Activated T-cell treated with anti-CD3 and anti-CD28 coated beads, Interleukin-2, amount 50 U/mL, for 24 hours (primary cell): ENCODE measurements around the gene GIT2.
A peak's percentile ranks its signal among the peaks of the same experiment; 100 is the strongest.
"Not testable (repeated sequence)": the region's sequence is repeated elsewhere in the genome, so short reads cannot be mapped to it uniquely, and the experiment has no call there.

Experiments
- DNase-seq: peaks from one replicate; pipeline ENCODE4 v3.0.0-alpha.2; 2020
- H3K27ac Mint-ChIP-seq: 2 replicates; pipeline ENCODE4 v1.8.0; 2020; ENCODE audit warnings: mild to moderate bottlenecking, mixed read lengths
- H3K27me3 Mint-ChIP-seq: 2 replicates; pipeline ENCODE4 v1.8.0; 2020; ENCODE audit warnings: mixed read lengths
- H3K36me3 Mint-ChIP-seq: 2 replicates; pipeline ENCODE4 v1.8.0; 2020; ENCODE audit warnings: low read depth, mixed read lengths
- H3K4me1 Mint-ChIP-seq: 2 replicates; pipeline ENCODE4 v1.8.0; 2020; ENCODE audit warnings: low read depth, mixed read lengths
- H3K4me3 Mint-ChIP-seq: 2 replicates; pipeline ENCODE4 v1.8.0; 2020; ENCODE audit warnings: mild to moderate bottlenecking, moderate library complexity, mixed read lengths
- H3K9me3 Mint-ChIP-seq: 2 replicates; pipeline ENCODE4 v1.8.0; 2020; ENCODE audit warnings: mixed read lengths

The GIT2 gene

GRCh38 chr12:109916045-109916444 lies 80.1 kb downstream of the GIT2 start:
- no peaks in the 10 kb centered on the region for H3K9me3 Mint-ChIP-seq
- H3K27ac Mint-ChIP-seq, result peak overlapping the region; percentile 22
- no peak for DNase-seq
- no peak overlapping the region for H3K4me3 Mint-ChIP-seq
- no peaks in the 10 kb centered on the region for H3K4me1 Mint-ChIP-seq
- H3K27me3 Mint-ChIP-seq, result no peaks in the 10 kb centered on the region
- peaks cover 99% of the 10 kb centered on the region for H3K36me3 Mint-ChIP-seq

- H3K4me1 Mint-ChIP-seq, result no peaks in the 10 kb centered on the region
- DNase-seq, result no peak
- peak overlapping the region; percentile 22 for H3K27ac Mint-ChIP-seq
- H3K9me3 Mint-ChIP-seq, result no peaks in the 10 kb centered on the region
- H3K36me3 Mint-ChIP-seq, result peaks cover 99% of the 10 kb centered on the region
- H3K27me3 Mint-ChIP-seq, result no peaks in the 10 kb centered on the region
- H3K4me3 Mint-ChIP-seq, result no peak overlapping the region
Observed at GRCh38 chr12:109915171-109916040, 80.8 kb downstream of the GIT2 start.

GRCh38 chr12:109914461-109914860 lies 81.7 kb downstream of the GIT2 start:
- Mint-ChIP-seq H3K4me1 (no peaks in the 10 kb centered on the region), H3K27ac (peak overlapping the region; percentile 19), H3K9me3 (no peaks in the 10 kb centered on the region), H3K27me3 (no peaks in the 10 kb centered on the region), H3K4me3 (no peak overlapping the region), H3K36me3 (peaks cover 99% of the 10 kb centered on the region)
- no peak for DNase-seq

GRCh38 chr12:109912855-109913321 lies 83.3 kb downstream of the GIT2 start:
- no peak overlapping the region for H3K4me3 Mint-ChIP-seq
- no peaks in the 10 kb centered on the region for H3K27me3 Mint-ChIP-seq
- H3K9me3 Mint-ChIP-seq, result no peaks in the 10 kb centered on the region
- no peak for DNase-seq
- H3K36me3 Mint-ChIP-seq, result peaks cover 99% of the 10 kb centered on the region
- H3K4me1 Mint-ChIP-seq, result no peaks in the 10 kb centered on the region
- H3K27ac Mint-ChIP-seq, result peak overlapping the region; percentile 52

- peaks cover 99% of the 10 kb centered on the region for H3K36me3 Mint-ChIP-seq
- H3K27me3 Mint-ChIP-seq, result no peaks in the 10 kb centered on the region
- H3K27ac Mint-ChIP-seq, result no peak overlapping the region
- no peaks in the 10 kb centered on the region for H3K9me3 Mint-ChIP-seq
- no peaks in the 10 kb centered on the region for H3K4me1 Mint-ChIP-seq
- DNase-seq, result no peak
- no peak overlapping the region for H3K4me3 Mint-ChIP-seq
Observed at GRCh38 chr12:109910969-109911348, 85.2 kb downstream of the GIT2 start.

GRCh38 chr12:109910254-109910968 lies 85.8 kb downstream of the GIT2 start:
- H3K9me3 Mint-ChIP-seq, result no peaks in the 10 kb centered on the region
- H3K27me3 Mint-ChIP-seq, result no peaks in the 10 kb centered on the region
- DNase-seq, result no peak
- H3K36me3 Mint-ChIP-seq, result peaks cover 99% of the 10 kb centered on the region
- no peaks in the 10 kb centered on the region for H3K4me1 Mint-ChIP-seq
- H3K4me3 Mint-ChIP-seq, result no peak overlapping the region
- H3K27ac Mint-ChIP-seq, result no peak overlapping the region

GRCh38 chr12:109905301-109905700 lies 90.9 kb downstream of the GIT2 start:
- peaks cover 83% of the 10 kb centered on the region for H3K36me3 Mint-ChIP-seq
- H3K4me1 Mint-ChIP-seq, result peaks cover 14% of the 10 kb centered on the region
- no peak overlapping the region for H3K27ac Mint-ChIP-seq
- H3K4me3 Mint-ChIP-seq, result no peak overlapping the region
- no peak for DNase-seq
- H3K9me3 Mint-ChIP-seq, result no peaks in the 10 kb centered on the region
- no peaks in the 10 kb centered on the region for H3K27me3 Mint-ChIP-seq

- H3K36me3 Mint-ChIP-seq, result peaks cover 63% of the 10 kb centered on the region
- H3K9me3 Mint-ChIP-seq, result no peaks in the 10 kb centered on the region
- DNase-seq, result no peak
- no peaks in the 10 kb centered on the region for H3K27me3 Mint-ChIP-seq
- no peak overlapping the region for H3K4me3 Mint-ChIP-seq
- H3K4me1 Mint-ChIP-seq, result peaks cover 25% of the 10 kb centered on the region
- H3K27ac Mint-ChIP-seq, result no peak overlapping the region
Observed at GRCh38 chr12:109902891-109903418, 93.2 kb downstream of the GIT2 start.

GRCh38 chr12:109900752-109901580 lies 95.2 kb downstream of the GIT2 start:
- Mint-ChIP-seq H3K9me3 (no peaks in the 10 kb centered on the region), H3K4me1 (peaks cover 25% of the 10 kb centered on the region), H3K27ac (peak overlapping the region; percentile 97), H3K4me3 (peak overlapping the region; percentile 93), H3K36me3 (peaks cover 43% of the 10 kb centered on the region), H3K27me3 (no peaks in the 10 kb centered on the region)
- DNase-seq, result no peak

- Mint-ChIP-seq H3K36me3 (peaks cover 34% of the 10 kb centered on the region), H3K9me3 (no peaks in the 10 kb centered on the region), H3K4me1 (peaks cover 25% of the 10 kb centered on the region), H3K4me3 (peak within 1 kb of the TSS; percentile 93), H3K27ac (peak within 1 kb of the TSS; percentile 97), H3K27me3 (no peaks in the 10 kb centered on the region)
- DNase-seq, result peak; percentile 84
Observed at GRCh38 chr12:109899783-109900751, 96.1 kb downstream of the GIT2 start, which contains the start of gene TCHP. Gene TCHP, plus strand, starts transcription at chr12:109900274. Its CDS starts 2,753 bp downstream, at chr12:109903027.

GRCh38 chr12:109899345-109899744 lies 96.8 kb downstream of the GIT2 start:
- peaks cover 27% of the 10 kb centered on the region for H3K36me3 Mint-ChIP-seq
- peak overlapping the region; percentile 97 for H3K27ac Mint-ChIP-seq
- peak overlapping the region; percentile 93 for H3K4me3 Mint-ChIP-seq
- peaks cover 25% of the 10 kb centered on the region for H3K4me1 Mint-ChIP-seq
- DNase-seq, H3K9me3 Mint-ChIP-seq, H3K27me3 Mint-ChIP-seq: not testable (repeated sequence)

GRCh38 chr12:109897029-109897428 lies 99.1 kb downstream of the GIT2 start:
- Mint-ChIP-seq H3K27me3 (no peaks in the 10 kb centered on the region), H3K36me3 (peaks cover 12% of the 10 kb centered on the region), H3K4me1 (peaks cover 35% of the 10 kb centered on the region), H3K27ac (no peak overlapping the region), H3K4me3 (no peak overlapping the region), H3K9me3 (no peaks in the 10 kb centered on the region)
- DNase-seq, result no peak

GRCh38 chr12:109896188-109896587 lies 100.0 kb downstream of the GIT2 start:
- no peak for DNase-seq

More at GRCh38 chr12:109896188-109896587, 100.0 kb downstream of the GIT2 start:
- Mint-ChIP-seq H3K27me3 (no peaks in the 10 kb centered on the region), H3K4me3 (no peak overlapping the region), H3K36me3 (peaks cover 9% of the 10 kb centered on the region), H3K9me3 (no peaks in the 10 kb centered on the region), H3K4me1 (peaks cover 27% of the 10 kb centered on the region), H3K27ac (no peak overlapping the region)
